ENCODE results near the gene CD38. TPM values are rescaled to one million over a fixed set of nuclear protein-coding genes. Genes with fewer than 3 reads are reported as not detected.

CD38 gene
- total and polyA plus RNA-seq, 3 donors from 2014 or later = 0.68 to 2.2 (median 1.0) TPM

GRCh38 chr4:15809466-15809865 lies 31.3 kb downstream of the CD38 start:
- 35 to 41% methylated on average over 5 of the region's 5 CpGs for WGBS, 2 donors
- Histone ChIP-seq H3K4me1 (no peaks in the 10 kb centered on the region), H3K36me3 (ENCODE audit: low read depth, missing control alignments) (no peaks in the 10 kb centered on the region), H3K27me3 (no peaks in the 10 kb centered on the region), H3K9me3 (no peaks in the 10 kb centered on the region), H3K4me3 (no peak overlapping the region), H3K27ac (no peak overlapping the region)
- no peak for DNase-seq
- TF ChIP-seq POLR2A (IDR thresholded peaks at IDR 0.05) (no peak), CTCF (IDR thresholded peaks at IDR 0.05) (no peak)
- intact Hi-C loops (cut with DNase I; ENCODE audit: low total_unique reads) = no loop called here

GRCh38 chr4:15811703-15812337 lies 33.7 kb downstream of the CD38 start:
- H3K27ac ChIP-seq = no peak overlapping the region
- no peaks in the 10 kb centered on the region for H3K27me3 ChIP-seq
- DNase-seq = no peak
- intact Hi-C loops (cut with DNase I; ENCODE audit: low total_unique reads) = no loop called here
- WGBS, 2 donors = 75 to 92% methylated on average over 2 of the region's 2 CpGs
- no peak overlapping the region for H3K4me3 ChIP-seq
- no peaks in the 10 kb centered on the region for H3K9me3 ChIP-seq
- no peak for TF ChIP-seq POLR2A (IDR thresholded peaks at IDR 0.05)
- no peaks in the 10 kb centered on the region for H3K4me1 ChIP-seq
- no peaks in the 10 kb centered on the region for H3K36me3 ChIP-seq (ENCODE audit: low read depth, missing control alignments)

- Histone ChIP-seq H3K9me3 (no peaks in the 10 kb centered on the region), H3K27ac (no peak overlapping the region), H3K4me3 (no peak overlapping the region), H3K27me3 (no peaks in the 10 kb centered on the region), H3K4me1 (no peaks in the 10 kb centered on the region), H3K36me3 (ENCODE audit: low read depth, missing control alignments) (no peaks in the 10 kb centered on the region)
- no peak for DNase-seq
- intact Hi-C loops (cut with DNase I; ENCODE audit: low total_unique reads) = no loop called here
- 77 to 93% methylated on average over 3 of the region's 3 CpGs for WGBS, 2 donors
- TF ChIP-seq CTCF (IDR thresholded peaks at IDR 0.05) (no peak), POLR2A (IDR thresholded peaks at IDR 0.05) (no peak)
Measured at GRCh38 chr4:15832523-15833451, 54.7 kb downstream of the CD38 start.

GRCh38 chr4:15833801-15834200 lies 55.7 kb downstream of the CD38 start:
- Histone ChIP-seq H3K36me3 (ENCODE audit: low read depth, missing control alignments) (no peaks in the 10 kb centered on the region), H3K27ac (no peak overlapping the region), H3K4me1 (no peaks in the 10 kb centered on the region), H3K4me3 (no peak overlapping the region), H3K27me3 (no peaks in the 10 kb centered on the region), H3K9me3 (no peaks in the 10 kb centered on the region)
- WGBS, 2 donors = 39 to 59% methylated on average over 1 of the region's 1 CpG
- no peak for TF ChIP-seq POLR2A (IDR thresholded peaks at IDR 0.05)
- TF ChIP-seq CTCF (IDR thresholded peaks at IDR 0.05) = no peak
- DNase-seq = peak; percentile 17
- intact Hi-C loops (cut with DNase I; ENCODE audit: low total_unique reads) = no loop called here

GRCh38 chr4:15836362-15836761 lies 58.2 kb downstream of the CD38 start:
- H3K27ac ChIP-seq = no peak overlapping the region
- H3K27me3 ChIP-seq = no peaks in the 10 kb centered on the region
- no peaks in the 10 kb centered on the region for H3K4me1 ChIP-seq
- no peak for TF ChIP-seq POLR2A (IDR thresholded peaks at IDR 0.05)
- no peak for TF ChIP-seq CTCF (IDR thresholded peaks at IDR 0.05)
- H3K9me3 ChIP-seq = no peaks in the 10 kb centered on the region
- intact Hi-C loops (cut with DNase I; ENCODE audit: low total_unique reads) = no loop called here
- H3K36me3 ChIP-seq (ENCODE audit: low read depth, missing control alignments) = no peaks in the 10 kb centered on the region
- DNase-seq = no peak
- no peak overlapping the region for H3K4me3 ChIP-seq
